Right atrium auricular region (tissue), 2 donors: ENCODE measurements around the gene MTRF1. TPM values are rescaled to one million over a fixed set of nuclear protein-coding genes. Genes with fewer than 3 reads are reported as not detected.

Source experiments
- DNase-seq: peaks from one replicate; pipeline ENCODE4 v3.0.0-alpha.2; 2019; ENCODE audit warnings: low spot score
- H3K27ac ChIP-seq, 2 donors: fragments of 200-600 bp; sonication (generic); 1 replicate in 1 of 2; 2 replicates in 1 of 2; pipeline ENCODE4 v1.5.1; 2016 to 2019
- H3K27me3 ChIP-seq, 2 donors: fragments of 200-600 bp; sonication (generic); one replicate each; pipeline versions ENCODE4 v1.5.1 to v1.6.0; 2017 to 2019
- H3K36me3 ChIP-seq: fragments of 200-600 bp; sonication (generic); one replicate; pipeline ENCODE4 v1.5.1; 2016
- H3K4me1 ChIP-seq, 2 donors: fragments of 200-600 bp; sonication (generic); one replicate each; pipeline versions ENCODE4 v1.5.1 to v1.6.0; 2017 to 2019
- H3K4me3 ChIP-seq, 2 donors: fragments of 200-600 bp; sonication (generic); 1 replicate in 1 of 2; 2 replicates in 1 of 2; pipeline ENCODE4 v1.5.1; 2017 to 2019; ENCODE audit warnings: mild to moderate bottlenecking in 1 of 2, moderate library complexity in 1 of 2
- H3K9me3 ChIP-seq, 2 donors: fragments of 200-600 bp; sonication (generic); one replicate each; pipeline ENCODE4 v1.5.1; 2019
- total RNA-seq, 2 donors: library from RNA; depleted of rRNA; stranded (reverse); fragments of >200 nt; gene quantifications; one replicate each; pipeline ENCODE4 v1.1.0, GENCODE V29; 2016
- TF ChIP-seq, protein P1 (sequence below), 2 donors: fragments of 200-600 bp; sonication (generic); IDR thresholded peaks; one replicate each; pipeline ENCODE4 v1.5.1; 2019; ENCODE audit warnings: antibody characterized with exemption in 2 of 2

MTRF1 gene
- total RNA-seq, 2 donors from 2014 or later: 9.3 to 11.5 TPM

- no peaks in the 10 kb centered on the region for H3K9me3 ChIP-seq
- TF ChIP-seq, protein P1, sequence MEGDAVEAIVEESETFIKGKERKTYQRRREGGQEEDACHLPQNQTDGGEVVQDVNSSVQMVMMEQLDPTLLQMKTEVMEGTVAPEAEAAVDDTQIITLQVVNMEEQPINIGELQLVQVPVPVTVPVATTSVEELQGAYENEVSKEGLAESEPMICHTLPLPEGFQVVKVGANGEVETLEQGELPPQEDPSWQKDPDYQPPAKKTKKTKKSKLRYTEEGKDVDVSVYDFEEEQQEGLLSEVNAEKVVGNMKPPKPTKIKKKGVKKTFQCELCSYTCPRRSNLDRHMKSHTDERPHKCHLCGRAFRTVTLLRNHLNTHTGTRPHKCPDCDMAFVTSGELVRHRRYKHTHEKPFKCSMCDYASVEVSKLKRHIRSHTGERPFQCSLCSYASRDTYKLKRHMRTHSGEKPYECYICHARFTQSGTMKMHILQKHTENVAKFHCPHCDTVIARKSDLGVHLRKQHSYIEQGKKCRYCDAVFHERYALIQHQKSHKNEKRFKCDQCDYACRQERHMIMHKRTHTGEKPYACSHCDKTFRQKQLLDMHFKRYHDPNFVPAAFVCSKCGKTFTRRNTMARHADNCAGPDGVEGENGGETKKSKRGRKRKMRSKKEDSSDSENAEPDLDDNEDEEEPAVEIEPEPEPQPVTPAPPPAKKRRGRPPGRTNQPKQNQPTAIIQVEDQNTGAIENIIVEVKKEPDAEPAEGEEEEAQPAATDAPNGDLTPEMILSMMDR (IDR thresholded peaks at IDR 0.05): no peak
- H3K27me3 ChIP-seq: no peaks in the 10 kb centered on the region
- H3K4me1 ChIP-seq: peaks cover 0 to 7% of the 10 kb centered on the region in 2 donors
- no peak for DNase-seq
- no peaks in the 10 kb centered on the region for H3K36me3 ChIP-seq
- no peak overlapping the region for H3K27ac ChIP-seq
- no peak overlapping the region for H3K4me3 ChIP-seq
Observed at GRCh38 chr13:41307884-41308640, 44.7 kb upstream of the MTRF1 start.

GRCh38 chr13:41306271-41307145, 43.1 kb upstream of the MTRF1 start:
- H3K4me1 ChIP-seq: no peaks in the 10 kb centered on the region
- TF ChIP-seq, protein P1 (IDR thresholded peaks at IDR 0.05): no peak

GRCh38 chr13:41304551-41304950, 41.2 kb upstream of the MTRF1 start:
- Histone ChIP-seq H3K27me3 (no peaks in the 10 kb centered on the region), H3K27ac (no peak overlapping the region), H3K4me3 (no peak overlapping the region), H3K4me1 (no peaks in the 10 kb centered on the region), H3K9me3 (no peaks in the 10 kb centered on the region), H3K36me3 (no peaks in the 10 kb centered on the region)
- TF ChIP-seq, protein P1 (IDR thresholded peaks at IDR 0.05): no peak
- DNase-seq: no peak

More at GRCh38 chr13:41306271-41307145, 43.1 kb upstream of the MTRF1 start:
- DNase-seq: no peak
- Histone ChIP-seq H3K27me3 (no peaks in the 10 kb centered on the region), H3K36me3 (no peaks in the 10 kb centered on the region), H3K9me3 (no peaks in the 10 kb centered on the region), H3K27ac (no peak overlapping the region), H3K4me3 (no peak overlapping the region)

GRCh38 chr13:41302743-41303142, 39.4 kb upstream of the MTRF1 start:
- no peaks in the 10 kb centered on the region for H3K27me3 ChIP-seq
- no peaks in the 10 kb centered on the region for H3K4me1 ChIP-seq
- TF ChIP-seq, protein P1 (IDR thresholded peaks at IDR 0.05): no peak
- no peak overlapping the region for H3K27ac ChIP-seq
- no peak overlapping the region for H3K4me3 ChIP-seq
- no peaks in the 10 kb centered on the region for H3K36me3 ChIP-seq
- H3K9me3 ChIP-seq: no peaks in the 10 kb centered on the region
- DNase-seq: no peak

GRCh38 chr13:41299316-41300094, 36.1 kb upstream of the MTRF1 start:
- H3K27ac ChIP-seq: no peak overlapping the region
- TF ChIP-seq, protein P1 (IDR thresholded peaks at IDR 0.05): no peak
- H3K36me3 ChIP-seq: no peaks in the 10 kb centered on the region
- H3K4me1 ChIP-seq: no peaks in the 10 kb centered on the region
- no peaks in the 10 kb centered on the region for H3K9me3 ChIP-seq
- no peaks in the 10 kb centered on the region for H3K27me3 ChIP-seq
- no peak overlapping the region for H3K4me3 ChIP-seq
- DNase-seq: no peak
